Mucosa of rectum (tissue), 2 donors: Measurements from ENCODE around the gene DPP10.

Source experiments
- H3K27ac ChIP-seq, 2 donors: one replicate each; pipeline ENCODE4 v1.7.0; 2013; ENCODE audit warnings: inconsistent platforms in 2 of 2, low read depth in 2 of 2, low read length in 2 of 2
- H3K27me3 ChIP-seq, 2 donors: one replicate each; pipeline ENCODE4 v1.7.0; 2013; ENCODE audit warnings: low read length in 2 of 2; ENCODE audit not compliant: control insufficient read depth in 2 of 2, insufficient read depth in 2 of 2
- H3K36me3 ChIP-seq, 2 donors: one replicate each; pipeline ENCODE4 v1.7.0; 2013; ENCODE audit warnings: low read length in 2 of 2; ENCODE audit not compliant: control insufficient read depth in 2 of 2, insufficient read depth in 2 of 2
- H3K4me1 ChIP-seq, 2 donors: one replicate each; pipeline ENCODE4 v1.7.0; 2013; ENCODE audit warnings: low read length in 2 of 2, mild to moderate bottlenecking in 1 of 2; ENCODE audit not compliant: control insufficient read depth in 2 of 2, insufficient read depth in 2 of 2
- H3K4me3 ChIP-seq, 2 donors: one replicate each; pipeline ENCODE4 v1.7.0; 2013; ENCODE audit warnings: low read length in 2 of 2
- H3K9ac ChIP-seq, 2 donors: one replicate each; pipeline ENCODE4 v1.7.0; 2013; ENCODE audit warnings: low read length in 2 of 2, low read depth in 1 of 2, mild to moderate bottlenecking in 1 of 2
- H3K9me3 ChIP-seq, 2 donors: one replicate each; pipeline ENCODE4 v1.7.0; 2013; ENCODE audit warnings: low read length in 2 of 2; ENCODE audit not compliant: control insufficient read depth in 2 of 2
- donor health status: healthy.
- donor health status: Normal muscosa, but diverticular disease.

DPP10 gene

DNA sequence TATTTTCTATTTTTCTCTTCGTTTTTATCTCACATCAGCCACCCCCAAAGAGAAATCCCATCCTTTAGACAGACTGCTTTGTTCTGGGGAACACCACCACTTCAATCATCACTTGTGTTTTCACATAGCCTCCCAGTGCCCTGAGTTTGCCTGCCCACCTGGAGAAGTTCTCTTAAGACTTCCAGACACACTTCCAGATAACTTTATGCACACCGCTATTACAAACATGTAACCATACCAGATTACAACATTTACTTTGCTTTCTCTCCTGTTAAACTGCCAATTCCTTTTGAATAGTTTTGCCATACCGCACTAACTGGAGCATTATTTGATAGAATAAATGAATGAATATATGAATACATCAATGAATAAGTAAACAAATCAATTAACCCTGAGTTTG, 1353.6 kb downstream of the DPP10 start:
- Histone ChIP-seq H3K27me3 (no peaks in the 10 kb centered on the region), H3K36me3 (no peaks in the 10 kb centered on the region), H3K4me1 (no peaks in the 10 kb centered on the region), H3K9ac (no peak overlapping the region), H3K9me3 (no peaks in the 10 kb centered on the region), H3K4me3 (no peak overlapping the region), H3K27ac (no peak overlapping the region)

DNA sequence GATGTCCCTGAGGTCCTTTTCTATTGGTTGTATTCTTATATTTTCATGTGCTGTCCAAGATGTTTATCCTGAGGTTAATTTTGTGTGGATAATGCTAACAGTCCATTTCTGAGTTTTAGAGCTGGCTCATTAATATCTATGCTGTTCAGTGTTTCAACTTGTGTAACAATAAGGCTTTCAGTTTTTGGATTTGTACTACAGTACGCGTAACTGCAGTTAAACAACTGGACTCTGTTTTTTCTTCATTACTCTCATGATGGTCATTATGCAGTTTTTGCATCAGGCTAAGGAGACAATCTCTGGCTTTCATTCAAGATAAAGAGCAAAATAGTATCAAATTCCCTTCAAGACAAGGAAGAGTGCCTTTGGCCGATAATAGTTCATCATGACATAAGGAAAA, 1364.8 kb downstream of the DPP10 start:
- H3K9ac ChIP-seq, result no peak overlapping the region

DNA sequence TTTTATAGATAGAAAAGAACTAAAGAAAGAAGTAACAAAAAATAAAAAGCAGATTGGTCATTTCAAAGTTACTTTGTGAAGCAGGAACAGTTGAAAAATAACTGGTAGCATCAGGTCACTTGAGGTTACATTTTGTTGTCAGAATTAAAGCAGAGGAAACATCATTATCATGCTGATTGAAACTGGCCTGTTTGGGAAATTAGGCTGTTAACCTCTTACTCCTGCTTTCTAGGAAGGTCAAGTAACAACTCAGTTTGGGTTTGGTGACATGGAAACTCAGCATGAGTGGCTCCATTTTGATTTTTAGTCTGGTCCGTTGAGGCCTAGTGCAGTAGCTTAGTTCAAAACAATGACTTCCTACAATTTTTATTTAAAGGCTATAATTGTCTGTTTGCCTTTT, 1383.5 kb downstream of the DPP10 start:
- Histone ChIP-seq H3K4me1 (no peaks in the 10 kb centered on the region), H3K9me3 (no peaks in the 10 kb centered on the region), H3K4me3 (no peak overlapping the region), H3K27ac (no peak overlapping the region), H3K36me3 (no peaks in the 10 kb centered on the region), H3K9ac (no peak overlapping the region), H3K27me3 (no peaks in the 10 kb centered on the region)

More for the DNA sequence above, 1364.8 kb downstream of the DPP10 start:
- Histone ChIP-seq H3K27ac (no peak overlapping the region), H3K4me3 (no peak overlapping the region), H3K4me1 (no peaks in the 10 kb centered on the region), H3K36me3 (no peaks in the 10 kb centered on the region), H3K27me3 (no peaks in the 10 kb centered on the region), H3K9me3 (no peaks in the 10 kb centered on the region)

DNA sequence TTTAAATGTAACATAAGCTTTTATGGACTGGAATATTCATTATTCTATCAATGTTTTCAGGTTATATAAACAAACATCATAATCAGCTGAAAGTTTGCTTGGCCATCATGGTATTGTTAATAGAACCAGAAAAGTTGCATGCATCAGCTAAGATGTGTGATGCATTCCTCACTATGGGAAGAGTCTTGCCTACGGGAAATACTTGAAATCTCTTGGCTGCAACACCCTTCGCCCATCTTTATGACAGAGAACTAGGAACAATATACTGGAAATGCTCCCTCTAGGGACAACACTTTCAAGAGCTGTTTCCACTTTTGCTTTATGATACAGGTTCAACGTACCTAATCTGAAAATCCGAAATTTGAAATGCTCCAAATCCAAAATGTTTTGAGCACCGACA, 1390.8 kb downstream of the DPP10 start:
- no peak overlapping the region for H3K9ac ChIP-seq
- H3K4me1 ChIP-seq, result no peaks in the 10 kb centered on the region
- no peaks in the 10 kb centered on the region for H3K36me3 ChIP-seq
- H3K27me3 ChIP-seq, result no peaks in the 10 kb centered on the region
- H3K27ac ChIP-seq, result no peak overlapping the region
- H3K9me3 ChIP-seq, result no peaks in the 10 kb centered on the region
- no peak overlapping the region for H3K4me3 ChIP-seq

DNA sequence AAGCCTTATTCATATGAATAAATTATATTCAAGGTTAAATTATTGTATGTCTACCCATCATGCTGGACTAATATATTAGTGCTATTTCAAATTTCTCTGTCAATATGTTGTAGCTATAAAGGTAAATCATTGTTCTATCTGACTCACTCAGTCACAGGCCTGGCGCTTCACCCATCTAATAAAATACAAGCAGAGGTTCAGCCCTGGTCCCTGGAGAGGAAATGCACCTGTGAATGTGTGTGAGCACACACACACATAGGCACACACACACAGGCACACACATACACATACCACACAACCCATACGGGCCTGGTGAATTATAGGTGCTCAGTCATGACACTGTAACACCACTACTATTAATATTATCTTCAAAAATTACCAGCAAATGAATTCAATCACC, 1396.1 kb downstream of the DPP10 start:
- Histone ChIP-seq H3K9me3 (no peaks in the 10 kb centered on the region), H3K27ac (no peak overlapping the region), H3K9ac (no peak overlapping the region), H3K4me3 (no peak overlapping the region), H3K4me1 (no peaks in the 10 kb centered on the region), H3K36me3 (no peaks in the 10 kb centered on the region), H3K27me3 (no peaks in the 10 kb centered on the region)

DNA sequence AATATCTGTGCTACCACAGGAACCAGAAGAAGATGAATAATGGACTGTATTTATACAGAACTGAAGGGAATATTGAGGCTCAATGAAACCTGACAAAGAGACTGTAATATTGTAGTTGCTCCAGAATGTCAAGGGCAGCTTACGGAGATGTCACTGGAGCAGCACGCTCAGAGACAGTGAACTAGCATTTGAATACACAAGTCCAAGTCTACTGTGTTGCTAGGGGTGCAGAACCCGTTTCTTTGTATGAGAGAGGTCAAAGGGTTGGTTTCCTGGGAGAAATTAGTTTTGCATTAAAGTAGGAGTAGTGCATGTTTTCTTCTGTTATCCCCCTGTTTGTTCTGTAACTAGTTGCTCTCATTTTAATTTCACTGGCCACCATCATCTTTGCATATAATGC, 1399.9 kb downstream of the DPP10 start:
- H3K9ac ChIP-seq, result no peak overlapping the region
- no peaks in the 10 kb centered on the region for H3K4me1 ChIP-seq
- no peak overlapping the region for H3K27ac ChIP-seq
- H3K27me3 ChIP-seq, result no peaks in the 10 kb centered on the region
- no peaks in the 10 kb centered on the region for H3K9me3 ChIP-seq
- H3K4me3 ChIP-seq, result no peak overlapping the region
- H3K36me3 ChIP-seq, result no peaks in the 10 kb centered on the region

DNA sequence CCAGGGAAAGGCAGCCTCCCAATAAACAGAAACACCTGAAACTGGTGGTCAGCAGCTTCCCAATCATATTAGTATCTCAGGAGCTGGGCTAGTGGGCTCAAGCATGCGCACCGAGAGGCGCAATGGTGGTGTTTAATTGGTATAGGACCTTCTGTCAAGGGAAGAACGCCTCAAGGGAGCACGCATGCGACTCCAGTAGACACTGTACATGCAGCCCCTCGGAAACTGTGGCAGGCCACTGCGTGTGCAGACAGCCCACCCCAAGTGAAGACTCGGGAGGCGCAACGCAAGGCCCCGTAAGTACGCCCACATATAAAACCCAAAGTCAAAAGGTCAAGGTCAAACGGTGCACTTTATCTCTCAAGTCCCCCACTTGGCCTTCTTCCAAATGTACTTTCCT, 1405.8 kb downstream of the DPP10 start:
- no peaks in the 10 kb centered on the region for H3K4me1 ChIP-seq
- H3K9me3 ChIP-seq, result no peaks in the 10 kb centered on the region
- no peak overlapping the region for H3K27ac ChIP-seq
- no peak overlapping the region for H3K4me3 ChIP-seq
- H3K9ac ChIP-seq, result no peak overlapping the region
- no peaks in the 10 kb centered on the region for H3K36me3 ChIP-seq
- H3K27me3 ChIP-seq, result no peaks in the 10 kb centered on the region

DNA sequence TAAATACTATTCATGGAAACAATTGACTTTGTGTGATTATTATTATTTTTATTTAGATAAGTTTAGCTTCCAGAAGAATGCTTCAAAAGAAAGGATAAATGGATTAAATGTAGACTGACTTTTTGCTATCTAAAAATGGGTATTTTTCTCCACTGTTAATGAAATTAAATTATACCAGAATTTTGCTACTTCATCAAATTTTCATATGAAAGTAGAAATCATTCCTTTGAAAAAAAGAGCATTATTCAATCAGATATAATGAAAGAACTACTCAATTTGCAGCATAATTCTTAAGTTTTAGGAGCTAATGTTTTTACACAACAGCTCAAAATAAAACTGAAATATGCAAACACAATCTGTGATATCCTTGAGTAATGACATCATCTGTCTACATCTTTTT, 1424.6 kb downstream of the DPP10 start:
- H3K9me3 ChIP-seq, result peaks cover 0 to 1% of the 10 kb centered on the region in 2 donors
- no peaks in the 10 kb centered on the region for H3K36me3 ChIP-seq
- H3K27me3 ChIP-seq, result no peaks in the 10 kb centered on the region
- no peak overlapping the region for H3K4me3 ChIP-seq
- H3K4me1 ChIP-seq, result no peaks in the 10 kb centered on the region
- no peak overlapping the region for H3K9ac ChIP-seq
- H3K27ac ChIP-seq, result no peak overlapping the region

DNA sequence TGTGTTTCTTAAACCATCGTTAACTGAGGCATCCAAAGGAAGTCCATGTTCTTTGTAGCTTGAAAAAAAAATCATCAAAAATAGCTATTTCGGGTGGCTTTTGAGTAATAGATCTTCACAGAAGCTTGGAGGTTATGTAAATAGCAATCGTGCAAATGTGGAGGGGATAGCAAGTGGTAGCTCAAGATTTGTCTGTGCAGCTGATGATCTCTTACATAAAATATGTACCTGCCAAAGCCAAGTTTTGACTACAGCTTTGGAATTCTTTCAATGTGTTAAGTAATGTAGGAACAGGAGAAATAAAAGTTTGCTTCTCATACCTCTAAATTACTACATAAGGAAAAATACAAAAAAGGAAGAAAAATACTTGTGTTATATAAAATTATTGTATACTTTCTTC, 1432.0 kb downstream of the DPP10 start:
- H3K4me1 ChIP-seq, result no peaks in the 10 kb centered on the region
- no peaks in the 10 kb centered on the region for H3K9me3 ChIP-seq
- H3K27me3 ChIP-seq, result no peaks in the 10 kb centered on the region
- no peaks in the 10 kb centered on the region for H3K36me3 ChIP-seq
- no peak overlapping the region for H3K9ac ChIP-seq
- H3K27ac ChIP-seq, result no peak overlapping the region
- no peak overlapping the region for H3K4me3 ChIP-seq

DNA sequence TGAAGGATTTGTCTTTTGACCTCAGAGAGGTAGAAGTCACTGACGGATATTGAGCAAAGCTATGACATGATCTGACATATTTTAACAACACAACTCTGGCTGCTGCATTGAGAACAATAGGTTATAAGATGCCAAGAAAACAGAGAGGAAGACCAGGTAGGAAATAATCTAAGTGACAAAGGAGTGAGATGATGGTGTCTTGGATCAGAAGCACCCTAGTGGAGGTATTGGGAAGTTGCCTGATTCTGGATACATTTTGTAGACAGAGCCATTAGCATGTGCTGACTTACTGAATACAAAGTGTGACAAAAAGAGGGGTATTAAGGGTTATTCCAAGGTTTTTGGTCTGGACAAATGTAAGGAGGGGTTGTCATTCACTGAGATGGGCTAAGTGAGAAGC, 1438.1 kb downstream of the DPP10 start:
- no peak overlapping the region for H3K9ac ChIP-seq
- H3K27ac ChIP-seq, result no peak overlapping the region
- H3K4me3 ChIP-seq, result no peak overlapping the region
- H3K27me3 ChIP-seq, result no peaks in the 10 kb centered on the region
- H3K9me3 ChIP-seq, result no peaks in the 10 kb centered on the region
- H3K4me1 ChIP-seq, result no peaks in the 10 kb centered on the region
- H3K36me3 ChIP-seq, result no peaks in the 10 kb centered on the region

DNA sequence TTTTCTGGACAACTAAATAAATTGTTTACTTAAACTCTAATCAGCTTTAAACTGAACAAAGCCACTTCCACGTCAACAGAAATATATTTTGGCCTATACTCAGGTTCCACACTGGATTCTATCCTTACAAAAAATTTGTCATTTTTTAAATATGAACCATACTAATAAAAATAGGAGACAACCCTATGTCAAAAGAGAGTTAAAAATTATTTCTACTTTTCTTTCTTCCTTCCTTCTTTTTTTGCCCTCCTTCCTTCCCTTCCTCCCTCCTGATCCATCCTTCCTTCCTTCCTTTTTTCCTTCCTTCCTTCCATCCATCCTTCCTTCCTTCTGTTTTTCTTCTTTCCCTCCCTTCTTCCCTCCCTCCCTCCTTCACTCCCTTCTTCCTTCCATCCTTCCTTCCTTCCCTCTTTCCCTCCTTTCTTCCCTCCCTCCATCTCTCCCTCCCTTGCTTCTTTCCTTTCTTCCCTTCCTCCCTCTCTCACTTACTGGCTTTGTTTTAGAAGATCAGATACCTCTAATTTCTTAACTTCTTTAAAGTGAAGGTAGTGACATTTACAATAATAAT, 1444.9 kb downstream of the DPP10 start:
- Histone ChIP-seq H3K9me3 (no peaks in the 10 kb centered on the region), H3K4me3 (no peak overlapping the region), H3K36me3 (no peaks in the 10 kb centered on the region), H3K27ac (no peak overlapping the region), H3K27me3 (no peaks in the 10 kb centered on the region), H3K9ac (no peak overlapping the region), H3K4me1 (no peaks in the 10 kb centered on the region)
